B cell (primary cell): ENCODE results near the gene NFKBIB. TPM values are rescaled to one million over a fixed set of nuclear protein-coding genes. Genes with fewer than 3 reads are reported as not detected.

Experiments used
- ATAC-seq: fragments of 200-7000 bp; cut with Tn5 transposase; one replicate; pipeline ENCODE4 v1.10.0; 2021; ENCODE audit warnings: low read depth, mild to moderate bottlenecking, moderate number of reproducible peaks, moderate library complexity
- CTCF ChIA-PET: fragments of 350-600 bp; sonication (Branson Sonifier 250); formaldehyde crosslinking; loops from one replicate; lab custom pipeline; 2021; ENCODE audit warnings: antibody characterized with exemption, inconsistent platforms; lab: Charles Lee
- POLR2A ChIA-PET: fragments of 350-600 bp; sonication (Branson Sonifier 250); formaldehyde crosslinking; loops from one replicate; lab custom pipeline; 2021; ENCODE audit warnings: antibody characterized with exemption; lab: Charles Lee
- DNase-seq: peaks from one replicate; pipeline ENCODE4 v3.0.0; 2013
- H2AFZ ChIP-seq: 2 replicates; pipeline ENCODE4 v1.6.1; 2012; ENCODE audit warnings: mild to moderate bottlenecking, low read depth, low read length; ENCODE audit not compliant: insufficient read depth, poor library complexity, severe bottlenecking
- H3K27ac ChIP-seq, 2 donors: 1 replicate in 1 of 2; 2 replicates in 1 of 2; pipeline ENCODE4 v1.5.1; 2012 to 2013; ENCODE audit warnings: low read length in 2 of 2, mild to moderate bottlenecking in 2 of 2, moderate library complexity in 1 of 2
- H3K27me3 ChIP-seq, 4 experiments: fragments of 200-600 bp in 1 of 4; sonication (generic) in 1 of 4; replicated peaks in 1 of 4; 1 replicate in 2 of 4; 2 replicates in 2 of 4; pipeline versions ENCODE4 v1.6.1 to v1.7.0; 2013 to 2016; ENCODE audit warnings: low read length in 3 of 4, mild to moderate bottlenecking in 2 of 4, mixed read lengths in 1 of 4, moderate library complexity in 1 of 4; ENCODE audit not compliant: insufficient read depth in 4 of 4, control insufficient read depth in 3 of 4; ENCODE audit errors: control extremely low read depth in 1 of 4
- H3K36me3 ChIP-seq, 2 experiments: replicated peaks in 1 of 2; 1 replicate in 1 of 2; 2 replicates in 1 of 2; pipeline versions ENCODE4 v1.6.1 to v1.7.1; 2013; ENCODE audit warnings: low read length in 1 of 2; ENCODE audit not compliant: insufficient read depth in 2 of 2, control insufficient read depth in 1 of 2; ENCODE audit errors: control extremely low read depth in 1 of 2, extremely low read depth in 1 of 2
- H3K4me1 ChIP-seq, 2 donors: fragments of 200-600 bp in 1 of 2; sonication (generic) in 1 of 2; 1 replicate in 1 of 2; 2 replicates in 1 of 2; pipeline versions ENCODE4 v1.5.1 to v1.6.1; 2013 to 2017; ENCODE audit warnings: low read length in 2 of 2; ENCODE audit not compliant: control insufficient read depth in 2 of 2, insufficient read depth in 2 of 2
- H3K4me2 ChIP-seq: replicated peaks from 2 replicates; pipeline ENCODE3; 2012; ENCODE audit warnings: mild to moderate bottlenecking, low read depth, low read length; ENCODE audit not compliant: poor library complexity, severe bottlenecking
- H3K4me3 ChIP-seq, 5 experiments: fragments of 200-600 bp in 1 of 5; sonication (generic) in 1 of 5; 1 replicate in 3 of 5; 2 replicates in 2 of 5; pipeline versions ENCODE4 v1.5.1 to v1.7.0; 2011 to 2016; ENCODE audit warnings: low read length in 4 of 5, mild to moderate bottlenecking in 4 of 5, low read depth in 2 of 5, control low read depth in 1 of 5, moderate library complexity in 1 of 5; ENCODE audit not compliant: insufficient read depth in 1 of 5; ENCODE audit errors: control extremely low read depth in 1 of 5, extremely low read depth in 1 of 5
- H3K79me2 ChIP-seq: fragments of 200-600 bp; sonication (generic); one replicate; pipeline ENCODE4 v1.6.0; 2016; ENCODE audit warnings: low read length; ENCODE audit not compliant: control insufficient read depth, insufficient read depth
- H3K9ac ChIP-seq: fragments of 200-600 bp; sonication (generic); 2 replicates; pipeline ENCODE4 v1.6.1; 2017; ENCODE audit warnings: mild to moderate bottlenecking, low read length, moderate library complexity
- H3K9me3 ChIP-seq, 3 donors: one replicate each; pipeline versions ENCODE4 v1.6.1 to v1.7.1; 2013; ENCODE audit warnings: low read length in 2 of 3; ENCODE audit not compliant: control insufficient read depth in 2 of 3, insufficient read depth in 1 of 3; ENCODE audit errors: control extremely low read depth in 1 of 3
- H4K20me1 ChIP-seq: 2 replicates; pipeline ENCODE4 v1.6.0; 2012; ENCODE audit warnings: mild to moderate bottlenecking, low read length; ENCODE audit not compliant: insufficient read depth, control insufficient read depth, poor library complexity, severe bottlenecking
- H3K27ac Mint-ChIP-seq: one replicate; pipeline ENCODE4 v1.8.0; 2021; ENCODE audit warnings: mixed read lengths
- H3K27me3 Mint-ChIP-seq: one replicate; pipeline ENCODE4 v1.8.0; 2021; ENCODE audit warnings: mixed read lengths
- H3K4me1 Mint-ChIP-seq: one replicate; pipeline ENCODE4 v1.8.0; 2021; ENCODE audit warnings: mixed read lengths
- H3K4me3 Mint-ChIP-seq: one replicate; pipeline ENCODE4 v1.8.0; 2021; ENCODE audit warnings: mixed read lengths
- H3K9me3 Mint-ChIP-seq: one replicate; pipeline ENCODE4 v1.8.0; 2022; ENCODE audit warnings: mixed read lengths; ENCODE audit not compliant: insufficient read depth
- CTCF ChIP-seq: fragments of 200-600 bp; IDR thresholded peaks from one replicate; pipeline ENCODE4 v1.8.0; 2022; ENCODE audit warnings: antibody characterized with exemption, mild to moderate bottlenecking
- EZH2 ChIP-seq: IDR thresholded peaks from 2 replicates; pipeline ENCODE4 v1.6.1; 2012; ENCODE audit warnings: borderline replicate concordance, low read depth, mild to moderate bottlenecking, moderate library complexity, low read length; ENCODE audit not compliant: insufficient read depth, poor library complexity, severe bottlenecking
- WGBS: methylation state at CpG from one replicate; pipeline ENCODE4 v1.1.5; 2013; ENCODE audit warnings: missing lambda C conversion rate; ENCODE audit not compliant: insufficient coverage; 5-methylcytosine and 5-hydroxymethylcytosine counted together
- intact Hi-C: fragments of 100-400 bp; cut with micrococcal nuclease; formaldehyde crosslinking; loops from one replicate; pipeline ENCODE4 v1.10.0; 2022
- polyA plus RNA-seq: library from polyadenylated mRNA; depleted of rRNA; stranded (reverse); fragments of >200 nt; gene quantifications from 2 replicates; pipeline ENCODE4 v1.2.3, GENCODE V29; 2012
- total RNA-seq, 2 donors: library from RNA; stranded (reverse); fragments of 120-200 nt in 1 of 2; gene quantifications; 1 replicate in 1 of 2; 2 replicates in 1 of 2; pipeline versions ENCODE4 v1.2.3 to v1.2.4, GENCODE V29; 2013 to 2022

The NFKBIB gene
- total and polyA plus RNA-seq, 2 donors (not counting 1 experiment from before 2014, with no cell fraction given), result 30.3 to 54.4 TPM

DNA sequence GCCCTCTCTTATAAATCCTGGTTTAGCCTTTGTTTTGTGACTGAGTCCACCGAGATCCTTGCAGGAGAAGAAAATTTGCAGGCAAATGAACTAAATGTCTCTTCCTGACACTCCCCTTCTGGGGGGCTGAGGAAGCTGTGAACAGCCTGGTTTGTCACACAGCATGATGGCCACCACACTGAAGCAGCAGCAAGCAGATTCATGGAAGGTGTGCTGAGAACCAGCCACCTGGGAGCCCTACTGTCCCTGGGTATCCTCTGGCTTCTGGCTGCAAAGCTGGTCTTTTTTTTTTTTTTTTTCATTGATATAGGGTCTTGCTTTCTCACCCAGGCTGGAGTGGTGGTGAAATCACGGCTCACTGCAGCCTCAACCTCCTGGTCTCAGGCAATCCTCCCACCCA is 42.2 kb downstream of the NFKBIB start:
- no peaks in the 10 kb centered on the region for H3K36me3 ChIP-seq
- Mint-ChIP-seq H3K27ac (no peak overlapping the region), H3K9me3 (no peaks in the 10 kb centered on the region), H3K4me3 (no peak overlapping the region), H3K27me3 (peaks cover 8% of the 10 kb centered on the region), H3K4me1 (no peaks in the 10 kb centered on the region)
- intact Hi-C loops, result no loop called here
- H3K4me1 ChIP-seq, result no peaks in the 10 kb centered on the region
- no peak overlapping the region for H3K27ac ChIP-seq
- no peak overlapping the region for H3K4me2 ChIP-seq
- peaks cover 0 to 10% (median 0%) of the 10 kb centered on the region in 3 donors for H3K9me3 ChIP-seq
- no peaks in the 10 kb centered on the region for H4K20me1 ChIP-seq
- no peaks in the 10 kb centered on the region for H3K27me3 ChIP-seq
- ATAC-seq, result no peak
- no peak for TF ChIP-seq CTCF
- TF ChIP-seq EZH2, result no peak
- no peak overlapping the region for H2AFZ ChIP-seq
- no peak overlapping the region for H3K9ac ChIP-seq
- H3K4me3 ChIP-seq, result no peak overlapping the region
- POLR2A ChIA-PET, result no interaction called here
- CTCF ChIA-PET, result no interaction called here
- no peaks in the 10 kb centered on the region for H3K79me2 ChIP-seq
- no CpG with 5 or more reads among the region's 2 CpGs for WGBS
- no peak for DNase-seq

DNA sequence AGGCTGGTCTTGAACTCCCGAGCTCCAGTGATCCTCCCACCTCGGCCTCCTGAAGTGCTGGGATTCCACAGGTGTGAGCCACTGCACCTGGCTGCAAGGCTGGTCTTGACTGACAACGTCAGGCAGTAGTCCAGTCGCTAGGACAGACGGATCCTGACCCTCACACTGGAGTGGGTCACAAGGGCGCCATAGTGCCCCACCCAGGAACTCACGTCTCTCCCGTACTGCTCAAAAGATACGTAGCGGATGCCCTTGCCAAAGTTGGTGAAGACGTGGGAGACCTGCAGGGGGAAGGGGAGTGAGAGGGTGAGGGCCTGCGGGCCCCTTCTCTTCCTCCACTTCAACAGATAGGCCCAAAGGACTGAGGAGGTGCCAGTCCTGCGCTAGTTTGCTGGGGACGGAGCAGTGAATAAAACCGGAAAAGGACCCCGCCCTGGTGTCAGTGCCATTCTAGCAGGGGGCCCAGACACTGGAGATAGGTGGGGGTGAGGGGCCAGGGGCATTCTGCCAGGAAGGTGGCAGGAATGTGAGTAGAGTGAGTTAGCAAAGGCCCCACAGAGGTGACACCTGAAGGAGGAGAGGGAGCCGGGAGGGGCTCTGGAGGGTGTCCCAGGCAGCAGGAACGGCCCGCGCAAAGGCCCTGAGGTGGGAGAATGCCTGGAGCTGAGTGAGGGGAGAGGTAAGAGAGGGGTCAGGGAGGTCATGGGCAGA is 42.9 kb downstream of the NFKBIB start:
- ChIA-PET CTCF (no interaction called here), POLR2A (no interaction called here)
- Histone ChIP-seq H3K79me2 (no peaks in the 10 kb centered on the region), H3K4me2 (no peak overlapping the region), H3K27me3 (no peaks in the 10 kb centered on the region), H4K20me1 (no peaks in the 10 kb centered on the region), H2AFZ (no peak overlapping the region), H3K4me1 (no peaks in the 10 kb centered on the region), H3K36me3 (no peaks in the 10 kb centered on the region), H3K9ac (no peak overlapping the region), H3K9me3 (peaks cover 0 to 10% (median 0%) of the 10 kb centered on the region in 3 donors), H3K4me3 (no peak overlapping the region), H3K27ac (no peak overlapping the region)
- Mint-ChIP-seq H3K9me3 (no peaks in the 10 kb centered on the region), H3K4me1 (no peaks in the 10 kb centered on the region), H3K4me3 (no peak overlapping the region), H3K27ac (no peak overlapping the region), H3K27me3 (peaks cover 8% of the 10 kb centered on the region)
- TF ChIP-seq EZH2 (no peak), CTCF (no peak)
- no peak for ATAC-seq
- DNase-seq, result no peak
- 94% methylated on average over 14 of the region's 20 CpGs for WGBS
- intact Hi-C loops, result no loop called here
